Glomerular visceral epithelial cell (primary cell): ENCODE data around the gene UPF1.
"Not testable (repeated sequence)": the region's sequence is repeated elsewhere in the genome, so short reads cannot be mapped to it uniquely, and the experiment has no call there.

Source experiments
- DNase-seq: peaks from one replicate; pipeline ENCODE4 v3.0.0-alpha.2; 2016; ENCODE audit errors: extremely low spot score

Gene UPF1

GRCh38 chr19:18799389-18799970, 32.3 kb upstream of the UPF1 start:
- DNase-seq: no peak

- DNase-seq: no peak
These were observed 31.7 kb upstream of the UPF1 start for GRCh38 chr19:18800079-18800478.

- DNase-seq: no peak
These were observed 31.1 kb upstream of the UPF1 start for GRCh38 chr19:18800636-18801035.

- DNase-seq: no peak
These were observed 29.4 kb upstream of the UPF1 start for GRCh38 chr19:18802354-18802753.

GRCh38 chr19:18803550-18804138, 28.1 kb upstream of the UPF1 start:
- DNase-seq: no peak

GRCh38 chr19:18804139-18804601, 27.6 kb upstream of the UPF1 start:
- no peak for DNase-seq

GRCh38 chr19:18804643-18805042, 27.1 kb upstream of the UPF1 start:
- no peak for DNase-seq

GRCh38 chr19:18807861-18808331, 23.9 kb upstream of the UPF1 start:
- no peak for DNase-seq

- no peak for DNase-seq
These were observed 22.4 kb upstream of the UPF1 start for GRCh38 chr19:18809149-18809868.

- DNase-seq: not testable (repeated sequence)
These were observed 20.1 kb upstream of the UPF1 start for GRCh38 chr19:18811638-18812037.

GRCh38 chr19:18814063-18814462, 17.7 kb upstream of the UPF1 start:
- DNase-seq: no peak

GRCh38 chr19:18815673-18816072, 16.1 kb upstream of the UPF1 start:
- no peak for DNase-seq

- DNase-seq: not testable (repeated sequence)
These were observed 15.1 kb upstream of the UPF1 start for GRCh38 chr19:18816645-18817044.

GRCh38 chr19:18817574-18817973, 14.2 kb upstream of the UPF1 start:
- no peak for DNase-seq

GRCh38 chr19:18828786-18829185, 3.0 kb upstream of the UPF1 start:
- DNase-seq: no peak

- no peak for DNase-seq
These were observed 1.3 kb upstream of the UPF1 start for GRCh38 chr19:18830488-18830887.

GRCh38 chr19:18832306-18833140, 764 bp downstream of the UPF1 start:
- peak; percentile 42 for DNase-seq

- DNase-seq: peak; percentile 18
These were observed 1.4 kb downstream of the UPF1 start for GRCh38 chr19:18833141-18833476.

GRCh38 chr19:18833849-18834643, 2.3 kb downstream of the UPF1 start:
- DNase-seq: peak; percentile 23

GRCh38 chr19:18834644-18834984, 2.9 kb downstream of the UPF1 start:
- no peak for DNase-seq

GRCh38 chr19:18839465-18840287, 7.9 kb downstream of the UPF1 start:
- DNase-seq: peak; percentile 49
